HG03097 (cell line): ENCODE measurements around the gene COX20.

Experiments
- ATAC-seq: cut with Tn5 transposase; IDR thresholded peaks from one replicate; pipeline ENCODE4 v1.9.1; 2021; ENCODE audit not compliant: unreplicated experiment, low FRiP score

The COX20 gene

GRCh38 chr1:244868484-244869363, 33.3 kb downstream of the COX20 start:
- no peak for ATAC-seq

DNA sequence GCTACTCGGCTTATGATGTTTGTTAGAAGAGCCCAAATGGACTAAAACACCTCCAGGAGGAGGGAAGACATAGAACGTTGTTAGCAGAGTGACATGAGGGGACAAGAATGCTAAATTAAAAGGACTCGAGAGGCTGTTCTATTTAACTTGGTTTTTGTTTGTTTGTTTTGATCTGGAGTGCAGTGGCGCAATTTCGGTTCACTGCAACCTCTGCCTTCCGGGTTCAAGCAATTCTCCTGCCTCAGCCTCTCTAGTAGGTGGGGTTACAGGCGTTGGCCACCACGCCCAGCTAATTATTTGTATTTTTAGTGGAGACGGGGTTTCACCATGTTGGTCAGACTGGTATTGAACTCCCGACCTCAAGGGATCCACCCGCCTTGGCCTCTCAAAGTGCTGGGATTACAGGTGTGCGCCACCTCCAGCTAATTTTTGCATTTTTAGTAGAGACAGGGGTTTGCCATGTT, 33.9 kb downstream of the COX20 start:
- no peak for ATAC-seq

- ATAC-seq, result no peak
Observed at GRCh38 chr1:244869950-244870349, 34.5 kb downstream of the COX20 start.

DNA sequence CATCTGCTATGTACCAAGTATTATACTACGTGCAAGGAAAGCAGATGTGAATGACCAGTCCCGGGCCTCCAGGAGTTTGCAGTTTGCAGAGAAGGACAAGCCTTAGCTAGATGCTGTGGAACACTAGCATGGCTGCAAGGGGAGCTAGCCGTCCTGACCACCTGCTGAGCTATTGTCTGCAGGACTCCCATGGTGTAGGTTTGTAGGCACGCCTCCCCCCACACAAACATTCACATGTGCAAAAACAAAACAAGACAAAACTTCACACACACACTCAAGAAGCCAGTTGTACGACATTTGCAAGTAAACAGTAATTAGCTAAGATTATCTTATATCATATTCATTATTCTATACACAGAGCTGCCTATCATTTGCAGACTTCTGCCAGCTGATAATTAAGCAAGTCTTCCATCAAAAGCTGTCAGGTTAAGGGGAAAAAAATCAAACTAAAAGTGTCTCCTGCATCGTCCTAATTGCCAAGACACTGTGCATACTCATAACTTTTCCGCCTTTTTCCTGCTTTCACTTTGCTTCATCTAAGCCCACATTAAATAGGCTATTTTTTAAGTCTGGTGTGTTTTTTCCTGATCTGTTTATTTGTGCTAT, 39.6 kb downstream of the COX20 start:
- ATAC-seq, result no peak

- ATAC-seq, result no peak
Observed at GRCh38 chr1:244876228-244876910, 40.9 kb downstream of the COX20 start.

GRCh38 chr1:244878681-244879080, 43.2 kb downstream of the COX20 start:
- ATAC-seq, result no peak

DNA sequence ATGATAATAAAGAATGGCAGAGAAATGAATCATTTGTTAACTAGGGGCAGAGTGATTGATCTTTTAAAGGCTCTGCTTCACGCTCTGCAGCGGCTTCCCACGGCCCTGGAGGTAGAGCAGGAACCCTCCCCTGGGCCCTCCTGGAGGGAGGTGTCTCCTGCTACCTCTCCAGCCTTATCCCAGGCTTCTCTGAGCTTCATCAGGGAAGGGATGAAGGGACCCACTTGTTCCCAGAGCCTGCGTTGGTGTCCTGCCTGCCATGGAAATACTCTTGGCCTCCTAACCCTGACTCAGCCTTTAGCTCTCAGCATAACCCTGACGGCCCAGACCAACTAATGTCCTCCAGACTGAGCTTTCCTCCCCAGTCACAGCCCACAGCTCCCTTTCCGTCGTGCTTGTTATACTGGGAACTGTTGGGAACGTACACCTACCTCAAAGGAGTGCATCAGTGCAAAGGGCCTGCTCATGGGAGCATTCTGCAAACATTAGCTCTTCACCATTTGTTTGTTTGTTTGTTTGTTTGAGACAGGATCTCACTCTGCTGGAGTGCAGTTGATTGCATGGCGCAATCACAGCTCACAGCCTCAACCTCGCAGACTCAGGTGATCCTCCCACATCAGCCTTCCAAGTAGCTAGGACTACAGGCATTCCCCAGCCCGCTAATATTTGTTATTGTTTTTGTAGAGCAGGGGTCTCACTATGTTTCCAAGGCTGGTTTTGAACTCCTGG, 46.3 kb downstream of the COX20 start:
- no peak for ATAC-seq

- no peak for ATAC-seq
Observed at GRCh38 chr1:244887281-244887680, 51.8 kb downstream of the COX20 start.

- ATAC-seq, result no peak
Observed at GRCh38 chr1:244893836-244894235, 58.4 kb downstream of the COX20 start.
